GM21526 (cell line): ENCODE results near the gene HOXA11.

ENCODE experiments used
- ATAC-seq: cut with Tn5 transposase; IDR thresholded peaks from one replicate; pipeline ENCODE4 v1.9.1; 2021; ENCODE audit warnings: moderate library complexity; ENCODE audit not compliant: unreplicated experiment, low FRiP score

HOXA11 gene

DNA sequence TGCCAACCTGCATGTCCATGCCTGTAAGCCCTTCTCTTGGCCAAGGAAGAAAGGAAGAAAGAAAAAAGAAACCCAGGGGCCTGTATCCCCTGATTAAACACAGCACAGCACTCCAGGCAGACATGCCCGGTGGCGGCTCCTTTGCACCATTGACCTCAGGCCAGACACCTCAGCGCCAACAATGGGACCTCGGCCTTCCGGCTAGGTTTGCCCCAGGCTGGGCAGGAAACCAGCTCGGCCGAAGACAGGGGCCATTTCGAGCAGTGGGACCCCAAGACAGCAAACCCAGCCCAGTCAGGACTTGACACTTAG lies 13.8 kb downstream of the HOXA11 start:
- ATAC-seq: no peak

DNA sequence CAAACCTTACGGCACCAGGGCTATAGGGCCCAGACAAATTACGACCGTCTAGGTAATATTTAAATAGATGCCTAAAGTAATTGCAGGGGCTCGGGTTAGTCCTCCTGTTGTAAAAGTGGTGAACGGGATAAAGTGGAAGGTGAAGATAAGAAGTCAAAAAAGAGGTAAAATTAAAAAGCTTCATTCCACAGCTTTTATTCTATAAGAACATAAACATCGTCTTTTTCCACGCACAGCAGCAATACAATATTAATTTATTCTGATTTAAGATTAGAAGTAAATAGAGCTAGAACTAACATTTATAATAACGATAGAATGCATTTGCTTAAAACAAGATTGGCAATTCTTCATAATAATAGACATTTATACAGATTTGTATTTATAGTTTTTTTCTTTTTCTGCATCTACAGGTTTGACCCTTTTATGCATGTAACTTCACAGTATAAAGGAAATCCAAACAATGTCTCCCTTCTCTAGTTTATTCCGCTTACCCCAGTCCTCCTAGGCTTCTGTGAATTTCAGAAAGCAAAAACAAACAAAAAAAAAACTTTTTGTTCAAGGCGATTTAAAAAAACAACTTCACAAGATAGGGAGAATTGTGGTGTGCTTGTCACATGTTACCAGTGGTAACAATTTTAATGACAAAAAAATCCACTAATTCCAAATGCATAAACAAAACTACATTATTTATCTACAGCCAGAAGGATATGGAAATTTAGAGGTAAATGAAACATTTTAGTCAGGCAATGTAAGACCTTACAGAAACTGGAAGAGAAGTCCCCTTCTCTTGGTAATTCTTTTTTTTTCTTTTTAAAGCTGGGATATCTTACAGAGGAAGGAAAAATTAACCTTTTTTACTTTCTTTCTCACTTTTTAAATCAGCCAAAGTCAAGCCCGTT lies 14.4 kb downstream of the HOXA11 start:
- ATAC-seq: no peak

DNA sequence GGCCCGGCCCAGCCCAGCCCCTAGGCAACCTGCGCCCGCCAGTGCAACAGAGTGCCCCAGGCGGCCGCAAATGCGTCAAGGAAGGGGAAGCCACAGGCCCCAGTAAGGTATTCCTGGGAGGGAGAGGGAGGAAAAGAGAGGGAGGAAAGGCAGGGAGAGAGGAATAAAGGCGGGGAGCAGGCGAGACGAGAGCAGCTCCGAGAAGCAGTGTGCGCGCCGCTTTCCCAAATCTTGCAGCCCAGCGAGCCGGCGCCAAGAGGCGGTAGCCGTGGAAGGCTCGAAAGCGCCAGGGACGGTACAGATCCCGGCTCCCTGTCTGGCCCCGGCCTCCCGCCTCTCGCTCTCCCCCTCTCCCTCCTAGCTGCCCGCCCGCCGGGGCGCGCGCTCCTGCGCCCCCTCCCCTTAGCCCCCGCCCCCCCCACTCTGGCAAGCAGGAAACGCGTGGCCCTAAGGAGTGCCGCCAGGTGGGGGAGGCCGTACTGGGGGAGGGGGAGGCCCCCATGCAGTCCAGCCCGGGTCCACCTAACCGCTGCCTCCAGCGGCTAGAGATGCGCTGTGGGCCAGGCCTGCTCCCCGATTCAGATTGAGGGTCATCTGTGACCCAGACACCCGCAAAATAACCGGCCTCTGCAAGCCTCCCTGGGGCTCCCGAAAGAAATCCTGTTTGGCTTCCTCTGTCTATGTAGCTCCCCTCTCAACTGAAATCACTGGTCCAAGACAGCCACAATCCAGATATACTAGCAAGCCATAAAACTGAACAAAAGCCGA lies 15.2 kb downstream of the HOXA11 start:
- ATAC-seq: no peak

DNA sequence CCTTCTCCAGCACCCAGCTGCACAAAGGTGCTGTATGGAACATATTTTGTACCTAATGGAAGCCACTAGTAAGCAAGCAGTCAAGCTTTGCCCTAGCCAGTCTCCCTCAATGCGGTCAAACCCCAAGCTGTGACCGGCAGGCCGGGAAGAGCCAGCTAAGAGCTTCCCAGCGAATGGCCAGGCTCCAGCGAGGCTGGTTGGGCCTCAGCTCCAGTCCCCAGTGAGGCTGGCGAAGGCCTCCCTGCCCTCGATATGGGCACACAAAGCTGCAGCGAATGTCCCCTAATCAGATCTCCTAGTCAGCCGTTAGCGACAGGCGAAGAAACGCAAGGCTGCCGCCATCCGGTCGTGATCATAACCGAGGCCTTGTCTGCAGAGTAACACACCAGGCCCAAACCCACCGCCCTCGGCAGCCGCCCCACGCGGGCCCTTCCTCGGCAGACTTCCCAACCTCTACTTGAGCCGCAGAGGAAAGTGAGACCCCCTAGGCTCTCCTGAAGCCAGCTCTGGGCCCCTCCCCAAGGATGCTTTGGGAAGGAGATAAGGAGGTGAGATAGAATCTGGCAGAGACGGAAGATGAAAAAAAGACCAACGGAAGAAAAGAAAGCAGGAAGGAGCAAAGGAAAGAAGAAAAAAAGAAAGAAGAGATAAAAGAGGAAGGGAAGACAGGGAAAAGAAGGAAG lies 16.6 kb downstream of the HOXA11 start:
- no peak for ATAC-seq

DNA sequence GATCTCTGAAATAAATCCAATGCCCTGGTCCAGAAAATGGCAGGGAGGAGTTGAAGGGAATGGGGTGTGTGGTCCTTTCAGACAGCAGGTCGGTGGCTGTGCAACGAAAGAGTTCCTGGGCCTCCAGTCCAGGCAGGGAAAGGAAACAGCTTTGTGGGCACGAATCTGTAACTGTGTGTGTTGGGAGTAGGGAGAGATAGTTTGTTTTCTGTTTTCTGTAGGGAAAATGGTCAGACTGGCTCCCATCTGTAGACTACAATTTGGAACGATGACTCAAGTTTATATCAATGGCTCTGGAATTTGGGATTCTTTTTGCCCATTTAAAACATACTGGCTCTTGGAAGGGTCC lies 17.1 kb downstream of the HOXA11 start:
- ATAC-seq: no peak

DNA sequence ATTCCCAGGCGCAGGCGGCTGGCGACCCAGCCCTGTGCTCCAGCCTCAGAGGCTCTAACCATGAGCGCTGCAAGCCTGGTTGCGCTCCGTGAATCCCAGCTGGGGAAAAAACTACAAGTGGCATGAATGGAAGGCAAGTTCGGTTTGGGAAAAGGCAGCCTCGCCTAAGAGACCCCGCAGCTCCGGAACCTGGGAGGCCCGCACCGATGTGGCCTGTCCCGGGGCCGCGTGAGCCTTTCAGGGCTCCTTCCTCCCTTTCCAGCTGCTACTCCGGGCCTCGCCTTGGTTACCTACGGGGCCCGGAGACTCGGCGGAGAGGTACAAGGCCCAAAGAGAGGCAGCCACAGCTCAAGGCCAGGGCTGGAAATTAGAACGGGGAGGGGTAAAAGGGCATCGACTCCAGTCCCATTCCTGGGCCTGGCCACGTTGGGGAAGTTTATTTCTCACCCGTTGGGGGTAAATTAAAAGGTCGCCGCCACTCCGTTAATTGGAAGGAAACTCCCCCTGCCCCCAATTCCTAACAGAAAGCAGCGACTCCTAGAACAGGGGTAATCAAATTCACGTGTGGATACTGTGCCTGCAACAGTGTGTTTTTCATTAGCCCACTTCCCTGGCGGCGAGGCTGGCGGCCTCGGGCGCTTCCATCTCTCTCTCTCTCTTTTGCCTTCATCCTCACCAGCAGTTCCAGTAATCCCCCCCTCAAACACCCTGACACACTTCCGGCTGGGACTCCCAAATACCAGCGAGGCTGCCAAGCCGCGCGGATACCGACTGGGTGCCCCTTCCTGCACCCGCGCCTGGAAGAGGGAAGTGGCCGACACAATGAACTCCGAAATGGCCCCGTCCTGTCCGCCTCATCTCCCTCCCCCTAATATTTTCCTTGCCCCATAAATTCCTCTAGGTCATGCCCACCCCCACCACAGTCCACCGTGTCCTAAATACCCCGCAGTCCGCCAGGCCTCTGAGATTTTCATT lies 18.2 kb downstream of the HOXA11 start:
- no peak for ATAC-seq

DNA sequence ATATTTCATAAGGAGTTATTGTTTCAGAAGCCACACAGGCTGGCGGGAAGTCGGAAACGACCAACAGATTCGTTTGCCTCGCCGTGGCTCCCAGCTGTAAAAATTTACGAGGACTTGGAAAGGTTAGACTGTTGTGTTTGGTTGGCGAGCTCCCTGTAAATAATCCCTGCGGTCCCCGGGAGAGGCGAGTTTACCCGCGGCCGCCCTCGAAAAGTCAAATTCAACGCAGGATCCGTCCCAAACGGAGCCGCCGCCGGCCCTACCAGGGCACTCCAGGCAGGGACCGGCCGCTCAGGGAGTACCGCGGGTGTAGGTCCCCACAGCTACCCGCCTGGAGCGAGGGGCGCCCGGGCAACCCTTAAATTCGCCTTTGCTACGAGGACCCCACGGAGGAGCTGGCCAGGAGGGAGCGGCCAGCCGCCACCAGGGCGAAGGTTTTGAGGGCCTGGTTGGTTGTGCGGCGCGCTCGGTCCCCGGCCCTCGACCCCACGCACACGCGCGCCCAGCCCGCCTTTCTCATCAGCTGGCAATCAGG lies 19.0 kb downstream of the HOXA11 start:
- ATAC-seq: no peak

DNA sequence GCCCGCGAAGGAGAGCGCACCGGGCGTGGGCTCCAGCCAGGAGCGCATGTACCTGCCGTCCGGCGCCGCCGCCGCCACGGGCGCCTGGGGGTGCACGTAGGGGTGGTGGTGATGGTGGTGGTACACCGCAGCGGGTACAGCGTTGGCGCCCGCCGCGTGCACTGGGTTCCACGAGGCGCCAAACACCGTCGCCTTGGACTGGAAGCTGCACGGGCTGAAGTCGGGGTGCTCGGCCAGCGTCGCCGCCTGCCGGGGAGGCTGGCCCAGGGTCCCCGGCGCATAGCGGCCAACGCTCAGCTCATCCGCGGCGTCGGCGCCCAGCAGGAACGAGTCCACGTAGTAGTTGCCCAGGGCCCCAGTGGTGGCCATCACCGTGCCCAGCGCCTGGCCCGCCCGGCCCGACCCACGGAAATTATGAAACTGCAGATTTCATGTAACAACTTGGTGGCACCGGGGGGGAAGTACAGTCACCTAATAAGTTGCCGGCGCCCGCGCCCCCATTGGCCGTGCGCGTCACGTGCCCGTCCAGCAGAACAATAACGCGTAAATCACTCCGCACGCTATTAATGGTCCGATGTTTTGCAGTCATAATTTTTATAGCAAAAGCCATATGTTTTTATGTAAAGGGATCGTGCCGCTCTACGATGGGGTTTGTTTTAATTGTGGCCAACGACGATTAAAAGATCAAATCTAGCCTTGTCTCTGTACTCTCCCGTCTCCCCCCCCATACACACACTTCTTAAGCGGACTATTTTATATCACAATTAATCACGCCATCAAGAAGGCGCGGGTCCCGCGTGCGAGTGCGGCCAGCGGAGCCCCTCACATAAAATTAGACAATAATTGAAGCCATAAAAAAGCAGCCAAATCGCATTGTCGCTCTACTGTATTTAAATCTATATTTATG lies 19.7 kb downstream of the HOXA11 start, which contains the start of gene HOXA9:
HOXA9 (minus strand) TSS at position 449 of the 907 bp plus-strand sequence; CDS start at position 369, 80 bp downstream.
- no peak for ATAC-seq

DNA sequence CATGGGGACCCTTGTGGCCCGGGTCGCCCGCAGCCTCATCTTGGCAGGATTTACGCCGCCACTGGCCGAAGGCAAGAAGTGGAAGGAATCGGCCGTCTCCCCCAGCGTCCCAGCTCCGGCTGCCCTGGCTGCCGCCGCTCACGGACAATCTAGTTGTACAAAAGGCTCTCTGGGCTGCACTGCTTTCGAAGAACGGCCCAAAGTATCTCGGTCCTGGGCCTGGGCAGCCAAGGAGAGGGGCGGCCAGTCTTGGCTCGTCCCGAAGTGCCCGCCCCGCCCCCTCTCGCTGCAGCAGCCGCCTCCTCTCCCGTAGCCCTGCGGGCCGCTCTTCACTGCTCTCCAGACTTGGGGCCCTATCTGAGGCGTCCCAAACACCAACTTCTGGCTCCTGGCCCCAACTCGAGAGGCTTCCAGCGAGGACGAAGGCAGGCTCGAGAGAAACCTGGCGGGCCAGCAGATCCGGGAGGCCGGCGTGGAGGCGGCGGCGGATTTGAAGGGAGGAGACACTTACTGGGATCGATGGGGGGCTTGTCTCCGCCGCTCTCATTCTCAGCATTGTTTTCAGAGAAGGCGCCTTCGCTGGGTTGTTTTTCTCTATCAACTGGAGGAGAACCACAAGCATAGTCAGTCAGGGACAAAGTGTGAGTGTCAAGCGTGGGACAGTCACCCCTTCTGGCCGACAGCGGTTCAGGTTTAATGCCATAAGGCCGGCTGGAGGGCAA lies 20.5 kb downstream of the HOXA11 start:
- no peak for ATAC-seq

DNA sequence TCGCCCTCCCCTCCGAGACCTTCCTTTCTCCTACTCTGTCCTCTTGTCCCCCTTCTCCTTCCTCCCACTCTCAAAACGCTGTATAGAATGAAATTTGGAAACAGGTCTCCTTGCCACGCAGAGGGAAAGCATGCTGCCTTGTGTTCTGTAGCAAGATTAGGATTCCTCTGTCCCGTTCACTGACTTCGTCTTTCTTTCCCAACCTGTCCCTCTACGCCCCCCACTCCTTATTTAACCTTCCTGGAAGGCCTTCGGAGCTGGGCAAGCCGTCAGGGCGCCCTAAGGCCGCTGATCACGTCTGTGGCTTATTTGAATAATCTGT lies 21.0 kb downstream of the HOXA11 start:
- ATAC-seq: no peak

DNA sequence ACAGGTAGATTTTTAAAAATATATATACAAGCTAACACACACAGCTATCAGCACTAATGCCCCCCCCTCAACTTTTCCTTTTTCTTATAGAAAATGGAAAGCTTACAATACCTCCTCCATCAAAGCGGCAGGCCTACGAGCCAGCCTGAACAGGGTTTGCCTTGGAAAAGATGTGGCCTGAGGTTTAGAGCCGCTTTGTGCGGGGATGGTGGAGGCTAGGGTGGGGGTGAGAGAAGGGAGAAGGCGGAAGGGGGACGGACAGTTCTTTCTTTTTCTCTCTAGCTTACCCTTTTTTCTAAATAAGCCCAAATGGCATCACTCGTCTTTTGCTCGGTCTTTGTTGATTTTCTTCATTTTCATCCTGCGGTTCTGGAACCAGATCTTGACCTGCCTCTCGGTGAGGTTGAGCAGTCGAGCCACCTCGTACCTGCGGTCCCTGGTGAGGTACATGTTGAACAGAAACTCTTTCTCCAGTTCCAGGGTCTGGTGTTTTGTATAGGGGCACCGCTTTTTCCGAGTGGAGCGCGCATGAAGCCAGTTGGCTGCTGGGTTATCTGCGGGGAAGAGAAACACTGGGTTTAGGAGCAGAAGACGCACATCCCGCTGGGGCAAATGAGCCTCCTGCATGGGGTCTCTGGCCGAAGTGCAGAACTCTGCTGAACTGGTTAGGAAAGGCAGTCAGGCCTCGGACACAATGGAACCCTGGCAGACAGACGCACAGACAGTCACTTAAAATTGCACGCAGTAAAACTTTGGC lies 21.6 kb downstream of the HOXA11 start:
- no peak for ATAC-seq

DNA sequence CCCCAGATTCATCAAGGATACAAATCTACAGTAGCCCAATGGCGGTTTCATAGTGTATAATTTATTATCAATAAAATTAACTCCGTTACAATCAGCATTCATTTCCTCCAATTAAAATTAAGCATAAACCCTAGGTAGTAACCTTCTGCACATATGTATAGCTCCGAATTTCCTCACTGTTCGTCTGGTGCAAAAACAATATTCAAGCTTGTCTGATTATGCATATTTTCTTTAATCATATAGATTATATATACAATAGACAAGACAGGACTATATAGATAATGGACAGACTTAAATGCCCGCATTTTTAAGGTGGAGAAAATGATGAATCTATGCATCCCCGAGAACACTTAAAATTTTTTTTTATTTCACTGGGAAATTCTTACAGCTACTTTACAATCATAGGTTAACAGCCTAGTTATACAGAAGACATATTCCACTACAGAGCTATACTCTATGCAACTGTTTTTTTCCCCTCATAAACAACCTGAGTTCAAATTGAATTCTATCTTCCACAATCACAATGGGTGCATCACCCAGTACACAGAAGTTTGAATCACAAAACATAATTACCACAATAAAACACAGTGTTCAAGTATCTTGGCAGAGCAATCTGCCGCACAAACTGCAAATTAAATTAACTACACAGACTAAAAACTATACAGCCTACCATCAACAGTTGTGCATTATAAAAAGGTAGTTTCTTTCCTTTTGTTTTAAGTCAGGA lies 22.3 kb downstream of the HOXA11 start:
- ATAC-seq: no peak

DNA sequence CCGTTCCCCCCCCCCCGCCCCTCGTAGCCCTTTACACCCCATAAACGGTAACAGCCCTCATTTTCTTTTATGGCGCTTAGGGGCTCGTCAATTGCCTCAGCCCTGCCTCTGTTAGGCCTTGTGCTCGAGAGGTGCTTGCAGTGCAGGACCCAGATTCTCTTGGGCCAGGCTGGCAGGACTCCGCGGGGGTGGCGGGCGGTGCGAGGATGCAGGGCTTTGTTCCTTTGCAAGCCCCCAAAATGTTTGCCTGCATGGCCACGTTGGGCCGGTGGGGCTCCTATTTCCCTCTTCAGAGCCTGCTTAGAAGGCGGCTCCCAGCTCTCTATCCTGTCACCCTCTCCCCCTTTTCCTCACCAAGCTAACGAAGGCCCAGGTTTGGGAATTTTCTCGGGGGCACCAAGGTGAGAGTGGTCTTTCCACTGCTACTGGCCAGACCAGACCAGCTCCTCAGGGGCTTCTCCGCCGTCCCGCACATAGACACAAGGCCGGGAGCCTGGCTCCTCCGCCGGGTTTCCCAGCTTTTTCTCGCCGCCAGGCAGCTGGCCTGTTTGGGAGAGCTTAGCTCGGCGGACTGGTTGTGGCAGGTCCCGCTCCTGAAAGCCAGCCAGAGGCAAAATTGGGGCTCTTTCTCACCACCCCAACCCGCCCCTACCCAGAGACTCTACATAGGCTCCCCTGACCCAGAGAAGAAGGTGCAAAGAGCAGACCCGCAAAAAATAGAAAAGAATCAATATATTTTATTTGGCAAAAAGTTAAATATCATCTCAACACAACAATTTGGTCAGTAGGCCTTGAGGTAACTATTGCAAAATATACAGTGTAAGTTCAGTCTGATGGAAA lies 23.1 kb downstream of the HOXA11 start:
- ATAC-seq: no peak

DNA sequence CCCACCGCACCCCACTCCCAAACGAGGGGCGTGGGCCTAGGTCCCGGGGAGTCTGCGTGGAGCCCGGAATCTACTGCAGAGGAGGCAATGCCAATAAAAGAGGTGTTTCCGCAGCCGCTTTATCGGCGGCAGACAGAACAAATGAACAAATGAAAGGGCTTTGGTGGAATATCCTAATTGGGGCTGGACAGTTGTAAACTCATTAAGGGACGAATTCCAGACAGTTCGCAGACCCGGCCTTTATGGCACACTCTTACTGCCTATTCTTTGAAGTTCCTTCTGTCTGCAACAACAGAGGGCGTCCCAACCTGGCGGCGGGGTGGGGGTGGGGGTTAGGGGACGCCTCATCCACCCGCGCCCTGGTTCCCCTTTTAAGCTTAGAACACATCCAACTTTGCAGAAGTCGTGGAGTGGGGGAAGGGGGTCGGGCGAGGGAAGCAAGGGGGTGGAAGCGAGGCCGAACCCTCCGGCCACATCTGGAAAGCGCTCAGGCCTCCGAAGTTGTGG lies 23.8 kb downstream of the HOXA11 start:
- no peak for ATAC-seq

DNA sequence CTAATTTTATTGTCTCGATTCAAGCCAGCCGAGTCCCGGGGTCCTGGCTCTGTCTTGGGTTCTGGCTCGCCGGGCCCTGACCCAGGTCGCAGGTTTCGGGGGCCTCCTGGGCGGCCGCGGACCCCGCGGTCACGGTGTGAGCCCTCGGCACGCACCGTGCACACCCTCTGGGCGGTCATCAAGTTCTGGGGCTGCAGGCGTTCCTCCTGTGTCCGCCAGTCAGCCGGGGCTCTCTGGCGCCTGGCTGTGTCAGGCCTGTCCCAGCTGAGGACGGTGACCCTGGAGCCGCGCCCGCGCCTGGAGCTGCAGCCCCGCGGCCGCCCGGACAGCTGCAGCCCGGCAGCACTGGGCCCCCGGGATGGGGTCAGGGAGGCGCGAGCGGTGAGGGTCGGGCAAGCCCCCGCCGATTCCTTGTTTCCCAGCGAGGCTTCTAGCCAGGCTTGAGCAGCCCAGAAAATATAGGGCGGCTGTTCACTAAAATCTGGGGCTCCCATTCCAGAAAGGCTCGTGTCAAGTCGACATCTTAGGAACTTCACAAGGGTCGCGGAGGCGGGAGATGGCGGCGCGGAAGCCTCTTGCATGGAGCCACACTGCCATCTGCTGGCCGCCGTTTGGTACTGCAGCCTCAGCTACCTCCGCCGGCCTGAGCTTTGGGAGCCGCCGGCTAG lies 24.4 kb downstream of the HOXA11 start:
- ATAC-seq: peak; percentile 68
